SK-N-SH (cell line): ENCODE measurements around the gene TCF7L2.

Experiments used
- EP300 ChIP-seq, 2 experiments: IDR thresholded peaks; 2 replicates each; pipeline versions ENCODE4 v1.4.0 to v1.6.1; 2012; ENCODE audit warnings: borderline replicate concordance in 1 of 2, low read depth in 1 of 2, low read length in 1 of 2
- JUND ChIP-seq: IDR thresholded peaks from 2 replicates; pipeline ENCODE4 v1.4.0; 2012
- MEF2A ChIP-seq: IDR thresholded peaks from 2 replicates; pipeline ENCODE4 v1.4.0; 2012; ENCODE audit warnings: low read depth, borderline replicate concordance
- NFIC ChIP-seq: IDR thresholded peaks from 2 replicates; pipeline ENCODE4 v1.4.0; 2012; ENCODE audit warnings: borderline replicate concordance
- POLR2AphosphoS5 ChIP-seq: IDR thresholded peaks from 2 replicates; pipeline ENCODE4 v1.6.1; 2012; ENCODE audit warnings: low read depth, low read length
- RAD21 ChIP-seq: IDR thresholded peaks from 2 replicates; pipeline ENCODE4 v1.6.1; 2012; ENCODE audit warnings: mild to moderate bottlenecking, low read length
- RCOR1 ChIP-seq: fragments of 150-350 bp; IDR thresholded peaks from 2 replicates; pipeline ENCODE4 v1.6.1; 2017; ENCODE audit warnings: antibody characterized with exemption, low read length
- REST ChIP-seq: IDR thresholded peaks from 2 replicates; pipeline ENCODE4 v1.6.1; 2012; ENCODE audit warnings: mild to moderate bottlenecking, low read depth, low read length, moderate library complexity
- SMC3 ChIP-seq: IDR thresholded peaks from 2 replicates; pipeline ENCODE4 v1.6.1; 2012; ENCODE audit warnings: low read depth, low read length, improper control_type of control experiment
- TF ChIP-seq, protein P1 (sequence below): fragments of 200-600 bp; sonication (generic); IDR thresholded peaks from 2 replicates; pipeline ENCODE4 v1.6.1; 2017; ENCODE audit warnings: antibody characterized with exemption, mild to moderate bottlenecking, moderate library complexity

DNA sequence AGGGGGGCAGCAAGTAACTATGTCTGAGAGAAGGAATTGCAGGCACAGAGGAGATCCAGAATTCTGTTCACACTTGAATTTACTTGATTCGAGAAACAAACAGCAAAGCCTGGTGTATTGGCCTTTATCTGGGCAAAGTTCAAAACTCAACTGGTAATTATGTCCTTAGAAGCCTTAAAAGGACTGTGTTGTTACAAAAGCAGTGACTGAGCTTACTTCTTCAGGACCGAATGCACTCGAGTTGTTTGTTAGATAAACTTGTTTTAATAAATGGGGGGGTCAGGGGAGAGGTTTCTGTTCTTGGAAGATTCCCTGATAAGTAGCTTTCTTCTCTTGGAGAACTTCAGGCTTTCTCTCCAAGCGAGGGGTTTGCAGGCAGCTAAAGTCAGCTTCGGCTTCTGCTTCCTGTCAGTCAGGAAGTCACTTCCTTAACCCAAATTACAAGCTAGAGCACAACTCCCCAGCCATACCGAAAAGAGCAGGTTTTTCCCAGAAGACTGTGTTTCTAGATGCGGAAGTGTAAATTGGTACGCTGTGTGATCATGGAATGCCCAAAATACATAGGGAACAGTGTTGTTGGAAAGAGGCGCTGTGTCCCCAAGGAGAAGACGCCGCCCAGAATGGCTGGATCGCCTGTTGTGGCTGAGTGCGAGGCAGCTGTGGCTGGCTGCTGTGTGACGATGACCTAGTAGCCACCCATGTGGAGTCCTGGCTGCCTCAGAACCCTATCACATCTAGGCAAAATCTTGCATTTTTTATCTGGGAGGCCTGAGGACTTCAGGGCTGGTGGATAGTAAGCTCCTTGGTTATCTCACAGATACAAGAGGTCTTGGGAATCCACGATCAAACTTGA lies 110.4 kb downstream of the TCF7L2 start:
- TF ChIP-seq JUND (no peak), POLR2AphosphoS5 (no peak), EP300 (IDR thresholded peaks at IDR 0.05; ENCODE audit: borderline replicate concordance in 1 of 2, low read depth in 1 of 2, low read length in 1 of 2) (no peak), RAD21 (no peak), REST (no peak), RCOR1 (no peak), SMC3 (no peak), NFIC (no peak), MEF2A (no peak)
- TF ChIP-seq, protein P1, sequence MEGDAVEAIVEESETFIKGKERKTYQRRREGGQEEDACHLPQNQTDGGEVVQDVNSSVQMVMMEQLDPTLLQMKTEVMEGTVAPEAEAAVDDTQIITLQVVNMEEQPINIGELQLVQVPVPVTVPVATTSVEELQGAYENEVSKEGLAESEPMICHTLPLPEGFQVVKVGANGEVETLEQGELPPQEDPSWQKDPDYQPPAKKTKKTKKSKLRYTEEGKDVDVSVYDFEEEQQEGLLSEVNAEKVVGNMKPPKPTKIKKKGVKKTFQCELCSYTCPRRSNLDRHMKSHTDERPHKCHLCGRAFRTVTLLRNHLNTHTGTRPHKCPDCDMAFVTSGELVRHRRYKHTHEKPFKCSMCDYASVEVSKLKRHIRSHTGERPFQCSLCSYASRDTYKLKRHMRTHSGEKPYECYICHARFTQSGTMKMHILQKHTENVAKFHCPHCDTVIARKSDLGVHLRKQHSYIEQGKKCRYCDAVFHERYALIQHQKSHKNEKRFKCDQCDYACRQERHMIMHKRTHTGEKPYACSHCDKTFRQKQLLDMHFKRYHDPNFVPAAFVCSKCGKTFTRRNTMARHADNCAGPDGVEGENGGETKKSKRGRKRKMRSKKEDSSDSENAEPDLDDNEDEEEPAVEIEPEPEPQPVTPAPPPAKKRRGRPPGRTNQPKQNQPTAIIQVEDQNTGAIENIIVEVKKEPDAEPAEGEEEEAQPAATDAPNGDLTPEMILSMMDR = no peak
